ENCODE measurements around the gene ATP10B.

The ATP10B gene

DNA sequence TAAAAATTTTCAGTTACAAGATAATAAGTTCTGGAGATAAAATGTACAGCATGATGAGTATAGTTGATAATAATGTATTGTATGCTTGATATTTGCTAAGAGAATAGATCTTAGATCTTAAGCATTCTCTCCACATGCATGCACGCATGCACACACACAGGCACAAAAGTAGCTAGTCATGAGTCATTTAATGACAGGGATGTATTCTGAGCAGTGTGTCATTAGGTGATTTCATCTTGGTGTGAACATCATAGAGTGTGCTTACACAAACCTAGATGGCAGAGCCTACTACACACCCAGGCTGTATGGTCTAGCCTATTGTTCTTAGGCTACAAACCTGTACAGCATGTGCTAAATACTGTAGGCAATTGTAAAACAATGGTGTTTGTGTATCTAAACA, 306.2 kb downstream of the ATP10B start:
- Mint-ChIP-seq H3K27ac (no peak overlapping the region), H3K4me3 (no peak overlapping the region), H3K36me3 (ENCODE audit: low read depth) (no peaks in the 10 kb centered on the region), H3K9me3 (peaks cover 10% of the 10 kb centered on the region), H3K27me3 (no peaks in the 10 kb centered on the region), H3K4me1 (ENCODE audit: low read depth) (no peaks in the 10 kb centered on the region)
- intact Hi-C loops (cut with micrococcal nuclease), result no loop called here

DNA sequence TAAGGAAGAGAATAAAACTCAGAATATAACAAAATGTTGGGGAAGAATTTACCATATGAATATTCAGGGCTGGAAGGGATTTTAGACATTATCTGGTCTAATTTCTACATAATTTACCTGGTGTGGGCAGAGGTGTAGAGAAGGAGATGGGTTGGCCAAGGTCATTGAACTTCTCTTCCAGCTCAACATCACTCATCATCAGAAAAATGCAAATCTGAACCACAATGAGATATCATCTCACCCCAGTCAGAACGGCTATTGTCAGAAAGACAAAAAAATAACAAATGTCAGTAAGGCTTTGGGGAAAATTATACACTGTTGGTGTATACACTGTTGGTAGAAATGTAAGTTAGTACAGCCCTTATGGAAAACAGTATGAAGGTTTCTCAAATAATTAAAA, 308.6 kb downstream of the ATP10B start:
- intact Hi-C loops (cut with micrococcal nuclease), result no loop called here
- H3K27me3 Mint-ChIP-seq, result no peaks in the 10 kb centered on the region
- peaks cover 10% of the 10 kb centered on the region for H3K9me3 Mint-ChIP-seq
- no peaks in the 10 kb centered on the region for H3K4me1 Mint-ChIP-seq (ENCODE audit: low read depth)
- H3K27ac Mint-ChIP-seq, result no peak overlapping the region
- H3K4me3 Mint-ChIP-seq, result no peak overlapping the region
- no peaks in the 10 kb centered on the region for H3K36me3 Mint-ChIP-seq (ENCODE audit: low read depth)

DNA sequence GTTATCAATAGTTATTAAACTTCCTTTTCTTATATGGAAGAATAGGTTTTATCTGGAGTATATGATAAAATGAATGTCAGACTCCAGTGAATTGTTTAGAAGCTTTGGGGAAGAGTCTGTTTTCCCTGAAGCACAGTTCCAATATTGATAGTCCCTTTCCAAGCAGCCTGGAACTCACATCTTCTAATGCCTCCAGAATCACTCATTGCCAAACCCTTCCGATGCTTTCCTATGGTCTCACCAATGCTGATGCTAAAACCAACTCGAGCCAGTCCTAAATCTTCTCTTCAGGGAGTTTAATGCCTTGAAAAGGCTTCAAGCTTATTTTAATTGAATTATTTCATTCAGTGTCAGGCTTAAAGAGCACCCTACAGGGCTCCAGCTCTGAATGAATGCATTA, 309.2 kb downstream of the ATP10B start:
- H3K36me3 Mint-ChIP-seq (ENCODE audit: low read depth), result no peaks in the 10 kb centered on the region

DNA sequence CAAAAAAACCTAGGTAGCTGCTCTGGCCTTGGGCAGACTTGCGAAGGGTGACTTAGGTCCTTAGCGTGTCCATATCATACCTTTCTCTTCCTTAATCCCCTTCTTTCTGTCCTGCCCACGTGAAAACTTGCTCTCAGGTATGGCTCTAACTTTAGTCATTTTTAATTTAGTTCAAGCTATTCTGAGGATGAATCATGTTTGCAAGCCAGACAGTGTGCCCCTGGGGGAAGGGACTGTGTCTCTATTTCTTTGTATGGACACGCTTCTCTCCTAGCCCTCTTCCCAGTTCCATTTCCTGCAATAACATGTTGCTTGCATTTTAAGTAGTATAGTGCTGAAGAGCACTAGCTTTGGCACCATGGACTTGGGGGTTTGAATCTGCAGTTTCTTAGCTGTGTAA, 309.7 kb downstream of the ATP10B start:
- Mint-ChIP-seq H3K27me3 (no peaks in the 10 kb centered on the region), H3K9me3 (peaks cover 8% of the 10 kb centered on the region), H3K4me1 (ENCODE audit: low read depth) (no peaks in the 10 kb centered on the region), H3K4me3 (no peak overlapping the region), H3K27ac (no peak overlapping the region), H3K36me3 (ENCODE audit: low read depth) (no peaks in the 10 kb centered on the region)
- intact Hi-C loops (cut with micrococcal nuclease), result no loop called here

More for the DNA sequence above, 309.2 kb downstream of the ATP10B start:
- no peaks in the 10 kb centered on the region for H3K4me1 Mint-ChIP-seq (ENCODE audit: low read depth)
- no peak overlapping the region for H3K4me3 Mint-ChIP-seq
- intact Hi-C loops (cut with micrococcal nuclease), result no loop called here
- no peaks in the 10 kb centered on the region for H3K27me3 Mint-ChIP-seq
- no peak overlapping the region for H3K27ac Mint-ChIP-seq
- peaks cover 10% of the 10 kb centered on the region for H3K9me3 Mint-ChIP-seq

DNA sequence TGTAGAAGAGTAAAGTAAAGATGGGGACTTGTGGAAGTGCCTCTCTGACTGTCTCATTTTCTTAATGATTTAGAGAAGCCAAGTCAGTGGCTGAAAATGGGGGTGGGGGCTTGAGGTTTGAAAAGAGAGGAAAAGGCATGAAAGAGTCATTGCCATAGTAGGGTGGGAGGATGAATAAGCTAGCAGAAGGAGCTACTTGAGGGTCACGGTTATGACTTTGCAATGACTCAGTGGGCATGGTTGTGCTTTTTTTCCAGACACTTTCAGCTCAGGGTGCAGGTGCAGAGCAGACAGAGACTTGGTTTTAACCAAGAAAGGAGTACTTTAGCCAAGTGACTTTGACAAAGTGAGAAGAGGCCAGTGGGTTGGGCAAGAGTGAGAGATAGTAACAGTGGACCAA, 312.6 kb downstream of the ATP10B start:
- intact Hi-C loops (cut with micrococcal nuclease), result no loop called here
- Mint-ChIP-seq H3K36me3 (ENCODE audit: low read depth) (no peaks in the 10 kb centered on the region), H3K9me3 (no peaks in the 10 kb centered on the region), H3K4me3 (no peak overlapping the region), H3K4me1 (ENCODE audit: low read depth) (no peaks in the 10 kb centered on the region), H3K27ac (no peak overlapping the region), H3K27me3 (no peaks in the 10 kb centered on the region)

DNA sequence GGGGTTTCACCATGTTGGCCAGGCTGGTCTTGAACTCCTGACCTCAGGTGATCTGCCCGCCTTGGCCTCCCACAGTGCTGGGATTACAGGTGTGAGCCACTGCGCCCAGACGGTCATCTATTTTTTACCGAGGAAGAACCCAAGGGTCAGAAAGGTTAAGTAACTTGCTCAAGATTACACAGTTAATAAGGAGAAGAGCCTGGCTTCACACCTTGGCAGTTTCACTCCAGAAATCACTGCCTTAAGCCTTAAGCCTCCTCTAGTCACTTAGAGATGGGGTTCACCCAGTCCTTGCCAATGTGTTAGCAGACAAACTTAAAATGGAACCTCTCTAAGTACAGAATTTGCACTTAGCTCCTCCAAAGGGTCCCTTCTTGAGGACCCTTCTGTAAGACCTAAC, 314.1 kb downstream of the ATP10B start:
- intact Hi-C loops (cut with micrococcal nuclease), result no loop called here
- Mint-ChIP-seq H3K4me3 (no peak overlapping the region), H3K9me3 (no peaks in the 10 kb centered on the region), H3K27ac (no peak overlapping the region), H3K27me3 (no peaks in the 10 kb centered on the region), H3K4me1 (ENCODE audit: low read depth) (no peaks in the 10 kb centered on the region), H3K36me3 (ENCODE audit: low read depth) (no peaks in the 10 kb centered on the region)

DNA sequence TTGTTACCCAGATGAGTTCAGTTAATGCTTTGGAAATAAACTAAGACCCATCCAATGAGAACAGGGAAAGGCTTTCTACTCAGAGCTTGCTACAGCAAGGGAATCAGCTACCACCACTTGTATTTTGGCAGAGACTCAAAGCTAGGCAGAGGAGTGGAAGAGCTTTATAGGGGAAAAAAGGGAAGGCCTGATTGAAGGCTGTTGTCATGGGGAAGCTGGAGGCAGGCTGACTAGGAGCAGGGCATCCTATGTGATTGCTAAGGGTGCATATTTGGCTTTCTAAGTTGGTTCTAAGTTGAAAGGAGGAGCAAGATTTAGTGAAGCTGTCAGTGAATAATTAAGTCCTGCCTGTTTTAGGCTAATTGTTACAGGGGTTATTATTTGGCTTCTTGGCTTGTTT, 314.9 kb downstream of the ATP10B start:
- Mint-ChIP-seq H3K4me3 (no peak overlapping the region), H3K27ac (no peak overlapping the region), H3K9me3 (no peaks in the 10 kb centered on the region), H3K27me3 (no peaks in the 10 kb centered on the region), H3K4me1 (ENCODE audit: low read depth) (no peaks in the 10 kb centered on the region), H3K36me3 (ENCODE audit: low read depth) (no peaks in the 10 kb centered on the region)
- intact Hi-C loops (cut with micrococcal nuclease), result no loop called here

DNA sequence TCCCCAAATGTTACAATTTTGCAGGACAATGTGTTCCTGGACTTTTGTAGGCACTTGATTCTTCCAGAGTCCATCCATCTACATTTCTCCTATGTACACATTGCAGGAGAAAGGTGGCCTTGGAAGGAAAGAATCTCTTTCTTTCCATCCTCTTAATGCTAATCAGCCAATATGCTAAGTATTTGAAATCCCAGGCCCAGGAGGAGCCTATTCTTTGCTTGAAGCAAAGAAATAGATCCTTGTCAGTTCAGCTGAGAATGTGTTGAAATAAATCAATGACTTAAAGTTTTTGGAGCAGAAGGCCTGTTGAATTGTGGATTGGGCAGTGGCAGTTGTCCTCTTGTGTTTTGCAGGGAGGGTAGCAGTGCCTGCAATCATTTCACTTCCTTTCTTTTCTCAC, 317.1 kb downstream of the ATP10B start:
- no peak overlapping the region for H3K4me3 Mint-ChIP-seq
- no peaks in the 10 kb centered on the region for H3K9me3 Mint-ChIP-seq
- H3K36me3 Mint-ChIP-seq (ENCODE audit: low read depth), result no peaks in the 10 kb centered on the region
- H3K27ac Mint-ChIP-seq, result no peak overlapping the region
- no peaks in the 10 kb centered on the region for H3K27me3 Mint-ChIP-seq
- H3K4me1 Mint-ChIP-seq (ENCODE audit: low read depth), result no peaks in the 10 kb centered on the region
- intact Hi-C loops (cut with micrococcal nuclease), result no loop called here

DNA sequence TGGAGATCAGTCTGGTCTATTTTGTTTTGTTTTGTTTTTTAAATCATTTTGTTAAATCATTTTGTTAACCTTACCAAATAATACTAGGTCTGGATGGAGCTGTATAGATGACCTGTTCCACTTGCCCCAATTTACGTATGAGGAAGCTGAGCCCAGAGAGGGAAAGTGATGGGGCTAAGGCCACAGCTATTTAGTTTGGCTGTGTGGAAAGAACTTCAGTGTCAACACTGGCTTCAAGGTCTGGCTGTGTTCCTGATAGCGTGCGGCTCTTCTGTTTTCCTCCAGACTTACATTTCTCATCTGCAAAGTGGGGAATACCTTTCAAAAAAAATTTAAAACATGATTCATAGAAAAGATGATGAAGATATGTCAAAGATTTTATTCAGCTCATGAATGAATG, 317.9 kb downstream of the ATP10B start:
- H3K4me3 Mint-ChIP-seq, result no peak overlapping the region
- H3K27ac Mint-ChIP-seq, result no peak overlapping the region
- no peaks in the 10 kb centered on the region for H3K36me3 Mint-ChIP-seq (ENCODE audit: low read depth)
- intact Hi-C loops (cut with micrococcal nuclease), result no loop called here
- no peaks in the 10 kb centered on the region for H3K27me3 Mint-ChIP-seq
- H3K4me1 Mint-ChIP-seq (ENCODE audit: low read depth), result no peaks in the 10 kb centered on the region
- H3K9me3 Mint-ChIP-seq, result no peaks in the 10 kb centered on the region

DNA sequence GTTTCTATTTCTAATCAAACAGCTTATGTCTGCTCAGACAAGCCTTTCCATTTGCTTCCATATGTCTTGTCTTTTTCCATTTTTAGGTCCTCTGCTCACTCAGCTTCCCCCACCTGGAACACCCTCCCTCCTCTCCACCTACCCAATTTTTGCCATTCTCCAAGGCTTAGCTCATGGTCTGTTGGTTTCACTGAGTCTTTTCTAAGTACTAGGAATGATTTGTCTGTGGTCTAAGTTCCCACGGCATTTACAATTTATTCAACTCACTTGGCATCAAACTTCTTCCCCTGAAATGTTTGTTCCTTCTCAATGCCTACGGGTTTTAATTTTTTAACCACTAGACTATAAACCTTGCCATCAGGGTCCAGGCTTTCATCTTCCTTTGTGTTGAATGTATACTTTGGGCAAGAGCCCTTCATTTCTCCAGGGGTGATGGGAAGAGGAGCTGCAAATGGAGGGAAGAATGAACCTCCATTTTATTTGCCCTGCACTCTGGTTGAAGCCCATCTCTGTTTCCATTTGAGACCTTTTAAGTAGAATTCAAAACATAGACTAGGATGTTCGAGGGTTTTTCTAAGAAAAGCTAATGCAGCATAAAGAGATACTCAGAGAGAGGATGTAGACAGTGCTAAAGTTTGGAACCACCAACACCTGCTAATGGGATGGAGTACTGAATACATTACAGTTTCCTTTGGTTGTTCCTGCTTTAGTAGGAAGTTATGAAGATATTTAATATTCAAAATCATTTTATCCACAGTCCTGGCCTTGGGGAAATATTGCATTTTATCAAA, 326.3 kb downstream of the ATP10B start:
- Mint-ChIP-seq H3K27ac (no peak overlapping the region), H3K9me3 (no peaks in the 10 kb centered on the region), H3K27me3 (no peaks in the 10 kb centered on the region), H3K36me3 (ENCODE audit: low read depth) (no peaks in the 10 kb centered on the region), H3K4me3 (no peak overlapping the region), H3K4me1 (ENCODE audit: low read depth) (no peaks in the 10 kb centered on the region)
- intact Hi-C loops (cut with micrococcal nuclease), result no loop called here

DNA sequence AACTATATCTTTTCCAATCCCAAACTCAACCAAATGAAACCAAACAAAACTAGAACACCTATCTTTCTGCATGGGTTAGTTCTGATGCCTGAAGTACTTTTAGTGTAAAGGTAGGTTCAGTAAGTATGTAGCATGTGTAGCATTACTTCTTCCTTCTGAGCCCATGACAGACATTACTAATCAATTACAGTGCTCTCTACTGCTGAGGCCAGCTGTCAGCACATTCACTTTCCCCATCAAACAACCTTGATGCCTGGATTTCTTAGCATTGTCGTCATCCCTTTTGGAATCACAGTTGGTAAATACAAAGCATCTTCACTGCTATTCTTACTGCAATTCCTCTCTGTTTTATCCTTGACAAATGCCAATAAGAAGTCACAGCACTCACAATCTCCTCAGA, 327.2 kb downstream of the ATP10B start:
- Mint-ChIP-seq H3K9me3 (no peaks in the 10 kb centered on the region), H3K36me3 (ENCODE audit: low read depth) (peaks cover 1% of the 10 kb centered on the region), H3K27me3 (no peaks in the 10 kb centered on the region), H3K4me3 (no peak overlapping the region), H3K27ac (no peak overlapping the region), H3K4me1 (ENCODE audit: low read depth) (no peaks in the 10 kb centered on the region)
- intact Hi-C loops (cut with micrococcal nuclease), result no loop called here

DNA sequence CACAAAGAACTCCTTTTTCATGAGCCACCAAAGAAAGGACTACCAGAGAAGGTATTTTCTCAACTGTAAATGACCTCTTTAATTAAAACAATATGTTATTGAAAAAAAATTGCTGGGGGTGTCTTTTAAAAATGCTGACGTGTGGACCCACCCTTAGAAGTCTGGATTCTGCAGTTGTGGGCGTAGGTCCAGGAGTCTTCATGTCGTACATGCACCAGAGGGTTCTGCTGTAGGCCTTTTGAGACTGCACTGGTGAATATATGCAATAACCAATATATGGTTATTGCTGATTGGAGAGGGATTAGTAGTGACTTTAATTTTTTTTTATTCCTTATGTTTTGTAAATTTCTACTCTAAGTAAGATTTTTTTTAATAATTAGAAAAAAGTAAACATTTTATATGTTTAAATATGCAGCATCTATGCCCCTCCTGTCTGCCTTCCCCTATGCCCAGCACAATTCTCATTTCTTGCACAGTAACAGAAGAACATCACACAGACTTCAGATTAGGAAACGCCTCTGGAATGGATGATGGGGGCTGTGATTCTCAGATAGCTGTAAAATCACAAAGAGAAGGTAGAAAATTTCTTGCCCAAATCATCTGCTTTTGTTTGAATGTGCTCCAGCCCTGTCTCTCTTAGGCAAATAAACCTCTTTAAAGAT, 328.4 kb downstream of the ATP10B start:
- H3K36me3 Mint-ChIP-seq (ENCODE audit: low read depth), result peaks cover 10% of the 10 kb centered on the region
- H3K9me3 Mint-ChIP-seq, result no peaks in the 10 kb centered on the region
- H3K4me1 Mint-ChIP-seq (ENCODE audit: low read depth), result no peaks in the 10 kb centered on the region
- no peaks in the 10 kb centered on the region for H3K27me3 Mint-ChIP-seq
- no peak overlapping the region for H3K4me3 Mint-ChIP-seq
- no peak overlapping the region for H3K27ac Mint-ChIP-seq
- intact Hi-C loops (cut with micrococcal nuclease), result no loop called here

DNA sequence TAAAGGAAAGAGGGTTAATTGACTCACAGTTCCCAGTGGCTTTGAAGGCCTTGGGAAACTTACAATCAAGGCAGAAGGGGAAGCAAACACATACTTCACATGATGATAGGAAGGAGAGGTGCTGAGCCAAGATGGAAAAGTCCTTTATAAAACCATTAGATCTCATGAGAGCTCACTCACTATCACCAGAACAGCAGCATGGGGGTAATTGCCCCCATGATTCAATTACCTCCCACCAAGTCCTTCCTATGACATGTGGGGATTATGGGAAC, 330.7 kb downstream of the ATP10B start:
- Mint-ChIP-seq H3K36me3 (ENCODE audit: low read depth) (peaks cover 10% of the 10 kb centered on the region), H3K4me3 (no peak overlapping the region), H3K4me1 (ENCODE audit: low read depth) (no peaks in the 10 kb centered on the region), H3K27ac (no peak overlapping the region), H3K27me3 (no peaks in the 10 kb centered on the region), H3K9me3 (no peaks in the 10 kb centered on the region)
- intact Hi-C loops (cut with micrococcal nuclease), result no loop called here

DNA sequence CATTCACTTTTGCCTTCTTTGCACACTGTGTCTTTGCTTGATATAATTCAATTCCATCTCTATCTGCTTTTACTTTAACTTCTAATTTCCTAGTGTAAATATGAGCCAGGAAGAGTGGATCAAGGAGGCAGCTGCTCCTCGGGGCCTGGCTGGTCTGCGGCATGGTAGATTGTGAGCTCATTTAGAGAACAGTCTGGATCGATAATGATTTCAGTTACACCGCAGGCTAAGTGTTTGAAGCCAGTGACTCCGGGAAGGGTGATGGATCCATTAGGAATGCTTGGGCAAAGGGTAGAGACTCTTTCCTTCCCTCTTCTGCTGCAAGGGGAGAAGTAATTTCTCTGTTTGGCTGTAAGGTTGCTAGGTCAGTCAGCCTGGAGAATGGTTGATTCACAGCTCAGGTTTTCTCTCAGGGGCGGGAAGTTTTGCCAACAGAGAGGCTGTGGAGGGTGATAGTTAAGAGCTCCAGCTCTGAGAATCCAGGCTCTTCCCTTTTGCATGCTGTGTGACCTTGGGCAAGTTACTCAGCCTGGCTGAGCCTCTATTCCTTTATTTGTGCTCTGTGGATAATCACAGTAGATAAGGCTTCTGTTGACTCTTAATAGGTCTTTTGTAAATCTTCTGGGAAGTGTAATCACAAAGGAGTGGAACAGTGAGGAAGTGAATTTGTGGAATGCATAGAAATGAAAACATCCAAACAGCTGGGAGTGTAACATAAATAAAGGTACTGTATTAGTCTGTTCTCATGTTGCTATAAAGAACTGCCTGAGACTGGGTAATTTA, 331.2 kb downstream of the ATP10B start:
- no peak overlapping the region for H3K27ac Mint-ChIP-seq
- intact Hi-C loops (cut with micrococcal nuclease), result no loop called here

More for the DNA sequence above, 331.2 kb downstream of the ATP10B start:
- no peaks in the 10 kb centered on the region for H3K4me1 Mint-ChIP-seq (ENCODE audit: low read depth)
- H3K4me3 Mint-ChIP-seq, result no peak overlapping the region
- peaks cover 10% of the 10 kb centered on the region for H3K36me3 Mint-ChIP-seq (ENCODE audit: low read depth)
- no peaks in the 10 kb centered on the region for H3K27me3 Mint-ChIP-seq
- H3K9me3 Mint-ChIP-seq, result no peaks in the 10 kb centered on the region
